Stimulated activated CD4-positive, alpha-beta T cell treated with anti-CD3 and anti-CD28 coated beads, Interleukin-4, amount 100 ng/mL, for 24 hours (primary cell): Measurements from ENCODE around the gene CLDN22.

Source experiments
- DNase-seq: peaks from one replicate; pipeline ENCODE4 v3.0.0-alpha.2; 2020

Gene CLDN22

DNA sequence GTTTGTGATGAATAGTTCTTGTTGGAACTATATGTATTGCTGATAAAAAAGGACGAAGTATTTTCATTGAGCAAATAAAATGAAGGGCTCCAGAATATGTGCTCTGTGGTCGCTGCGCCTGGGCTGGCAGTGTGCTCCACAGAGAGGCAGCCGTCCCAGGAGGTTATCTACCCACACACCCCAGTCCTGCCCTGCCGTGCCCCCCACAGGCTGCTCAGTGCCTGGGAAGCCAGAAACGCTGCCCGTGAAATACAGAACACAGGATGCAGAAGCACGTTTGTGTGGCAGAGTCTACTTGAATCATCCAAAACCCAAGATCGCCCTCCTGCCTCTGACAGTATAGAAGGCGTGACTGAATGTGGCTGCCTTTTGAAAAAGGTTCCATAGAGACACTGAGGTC, 1.4 kb downstream of the CLDN22 start:
- no peak for DNase-seq

- DNase-seq, result no peak
Measured at GRCh38 chr4:183314806-183315205, 5.3 kb downstream of the CLDN22 start.

DNA sequence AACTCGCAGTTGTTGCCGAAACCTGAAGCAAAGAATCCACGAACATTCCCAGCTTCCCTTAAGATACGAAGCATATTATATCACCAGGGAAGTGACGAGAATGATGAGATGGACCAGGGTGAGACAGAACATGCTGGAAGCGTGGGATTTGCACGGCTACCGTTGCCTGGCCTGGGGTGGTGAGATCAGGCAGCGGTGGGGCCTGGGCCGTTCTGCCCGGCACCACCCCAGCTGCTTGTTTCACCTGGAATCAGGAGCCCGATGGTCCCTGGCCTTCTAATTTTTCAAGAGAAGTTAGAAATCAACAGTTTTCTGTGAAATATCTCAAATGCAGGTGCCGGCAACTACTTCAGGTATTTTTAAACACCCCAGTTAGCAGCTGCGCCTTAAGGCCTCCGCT, 5.7 kb downstream of the CLDN22 start:
- no peak for DNase-seq

DNA sequence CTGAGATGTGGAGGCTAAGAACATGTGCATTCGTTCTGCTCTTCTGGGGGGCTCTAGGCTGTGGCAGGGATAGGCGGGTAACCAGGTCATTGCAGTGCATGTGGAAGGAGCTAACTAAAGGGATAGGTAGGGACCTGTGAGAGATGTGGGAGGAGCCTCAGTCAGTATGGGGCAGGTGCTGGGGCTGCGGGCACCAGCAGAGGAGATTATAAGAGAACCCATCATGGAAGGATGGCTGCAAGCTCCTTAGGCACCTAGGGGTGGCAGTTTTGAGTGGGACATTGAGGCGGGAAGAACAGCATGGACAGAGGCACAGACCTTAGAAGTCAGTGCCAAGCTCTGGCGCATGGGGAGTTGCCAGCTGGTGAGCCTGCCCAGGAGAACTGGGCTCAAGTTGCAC, 7.2 kb downstream of the CLDN22 start:
- no peak for DNase-seq

- DNase-seq, result no peak
Measured at GRCh38 chr4:183306811-183307210, 13.3 kb downstream of the CLDN22 start.

DNA sequence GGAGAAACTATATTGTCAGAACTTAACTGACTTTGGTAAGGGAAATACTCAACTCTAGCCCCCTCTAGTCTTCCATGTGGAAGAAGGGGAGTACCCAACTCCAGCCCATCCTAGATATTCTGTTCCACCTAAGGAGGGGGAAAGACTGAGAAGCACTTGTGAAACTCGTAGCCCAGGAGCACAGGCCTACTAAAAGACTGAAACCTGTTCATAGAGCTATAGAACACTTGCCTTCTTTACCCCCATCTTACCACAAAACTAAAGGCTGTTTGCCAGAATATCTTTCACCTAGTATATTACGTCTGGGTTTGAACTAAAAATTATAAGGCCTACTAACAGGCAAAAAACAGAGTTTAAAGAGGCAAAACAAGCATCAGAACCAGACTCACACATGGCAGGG, 15.5 kb downstream of the CLDN22 start:
- no peak for DNase-seq

GRCh38 chr4:183304067-183304466, 16.0 kb downstream of the CLDN22 start:
- no peak for DNase-seq

DNA sequence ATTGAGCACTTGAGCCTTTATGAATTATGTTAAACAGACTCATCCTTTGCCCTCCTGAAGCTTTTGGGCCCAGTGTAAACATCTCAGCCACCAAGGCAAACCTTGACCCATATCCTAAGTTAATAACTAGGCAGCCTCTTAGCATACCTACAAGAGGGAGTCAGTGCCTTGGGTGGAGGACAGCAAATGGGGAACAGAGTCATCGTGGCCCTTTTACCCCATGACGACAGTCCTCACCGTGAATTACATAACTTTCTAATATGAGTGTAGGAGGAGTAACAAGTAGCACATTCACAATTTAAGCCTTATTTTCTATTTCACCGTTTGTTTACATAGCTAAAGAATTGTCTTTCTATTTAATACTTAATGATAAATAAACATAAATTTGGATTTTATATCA, 16.8 kb downstream of the CLDN22 start:
- DNase-seq, result no peak

DNA sequence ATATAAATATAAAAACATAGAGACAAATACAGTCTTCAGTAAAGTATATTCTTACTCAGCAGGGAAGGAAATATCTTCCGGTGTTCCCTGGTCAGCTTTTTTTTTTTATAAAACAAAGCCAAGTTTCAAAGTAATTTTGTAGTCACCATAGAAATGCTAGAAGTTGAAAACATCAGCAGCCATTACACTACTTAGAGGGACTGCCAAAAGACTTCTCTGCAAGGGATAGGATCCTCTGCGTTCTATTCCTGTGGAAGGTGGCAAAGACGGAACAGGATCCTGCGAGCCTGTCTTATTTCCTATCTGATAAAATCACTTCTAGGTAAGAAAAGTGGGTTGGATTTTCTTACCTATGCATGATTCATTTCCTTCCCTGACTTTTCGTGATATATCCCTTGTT, 19.4 kb downstream of the CLDN22 start:
- DNase-seq, result no peak

DNA sequence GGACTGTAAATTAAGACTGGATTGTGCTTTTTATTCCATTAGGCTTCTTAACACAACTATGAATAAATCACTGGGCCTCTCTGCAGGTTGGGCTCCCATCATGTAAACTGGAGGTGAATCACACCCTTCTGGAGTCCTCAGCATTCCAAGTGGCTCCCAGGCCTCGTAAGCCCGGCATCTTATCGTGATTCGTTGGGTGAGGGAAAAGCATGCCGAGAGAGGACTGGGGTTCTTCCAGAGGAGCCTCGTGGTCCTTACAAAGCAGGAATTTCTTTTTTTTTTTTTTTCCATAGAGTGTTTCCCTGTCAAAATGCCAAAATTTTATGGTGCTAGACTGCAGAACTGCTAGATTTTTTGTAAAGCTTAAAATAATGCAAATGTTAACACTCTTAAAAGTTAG, 20.0 kb downstream of the CLDN22 start:
- no peak for DNase-seq

GRCh38 chr4:183299464-183299863, 20.6 kb downstream of the CLDN22 start:
- DNase-seq, result no peak

GRCh38 chr4:183297675-183298074, 22.4 kb downstream of the CLDN22 start:
- no peak for DNase-seq

DNA sequence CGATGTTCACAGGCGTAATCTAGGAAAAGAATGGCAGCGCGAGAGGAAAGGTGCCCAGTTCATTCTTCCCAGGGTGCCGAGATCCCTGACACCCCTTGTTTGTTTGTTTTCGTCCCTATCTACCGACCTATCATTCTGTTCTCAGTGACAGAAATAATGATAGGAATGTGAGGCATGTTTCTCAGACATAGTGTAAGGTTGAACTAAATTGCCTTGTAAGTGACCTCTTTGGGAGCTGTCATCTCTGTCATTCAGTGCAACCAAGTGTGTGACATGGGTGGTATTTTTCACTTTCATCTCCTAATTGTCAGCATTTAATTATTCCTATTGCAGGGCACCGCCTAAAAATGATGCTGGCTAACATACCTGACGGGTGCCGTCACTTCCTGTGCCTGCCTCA, 24.4 kb downstream of the CLDN22 start:
- DNase-seq, result no peak

- DNase-seq, result no peak
Measured at GRCh38 chr4:183291070-183291469, 29.0 kb downstream of the CLDN22 start.

- DNase-seq, result no peak
Measured at GRCh38 chr4:183289688-183290087, 30.4 kb downstream of the CLDN22 start.

DNA sequence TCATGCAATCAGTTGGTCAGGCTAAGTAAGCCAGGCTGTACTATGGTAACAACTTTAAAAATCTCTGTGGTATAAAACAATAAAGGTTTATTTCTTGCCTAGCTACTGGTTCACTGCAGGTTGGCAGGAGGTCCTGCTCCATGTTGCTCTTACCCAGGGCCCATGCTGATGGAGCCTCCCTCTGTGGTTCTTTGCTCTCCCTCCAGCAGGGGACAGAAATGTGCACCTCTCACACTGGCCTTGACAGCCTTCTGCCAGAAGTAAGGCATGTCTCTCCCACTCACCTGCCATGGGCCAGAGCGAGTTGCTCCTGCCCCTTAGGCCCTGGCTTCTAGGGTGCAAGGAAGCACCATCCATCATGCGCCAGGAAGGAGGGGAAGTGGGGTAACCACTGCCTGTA, 31.1 kb downstream of the CLDN22 start:
- DNase-seq, result no peak

DNA sequence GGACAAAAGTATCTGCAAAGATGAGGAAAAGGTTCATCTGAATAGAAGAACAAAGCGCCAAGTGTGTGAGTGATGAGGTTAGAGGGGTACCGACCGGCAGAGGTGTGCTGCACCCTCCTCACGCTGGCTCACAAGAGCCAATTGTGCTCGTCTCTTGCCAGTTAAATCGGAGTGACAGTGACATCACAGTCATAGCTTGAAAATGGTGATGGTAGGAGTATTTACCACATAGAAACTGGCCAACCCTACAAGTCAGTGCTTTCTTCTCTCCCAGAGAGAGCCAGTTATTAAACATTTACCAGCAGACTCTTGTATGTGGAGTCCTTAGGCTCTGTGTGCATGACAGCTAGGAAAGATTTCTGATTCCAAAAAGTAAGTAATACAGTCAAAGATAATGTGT, 32.4 kb downstream of the CLDN22 start:
- DNase-seq, result no peak

- no peak for DNase-seq
Measured at GRCh38 chr4:183287309-183287659, 32.8 kb downstream of the CLDN22 start.

- no peak for DNase-seq
Measured at GRCh38 chr4:183286590-183287308, 33.3 kb downstream of the CLDN22 start.

DNA sequence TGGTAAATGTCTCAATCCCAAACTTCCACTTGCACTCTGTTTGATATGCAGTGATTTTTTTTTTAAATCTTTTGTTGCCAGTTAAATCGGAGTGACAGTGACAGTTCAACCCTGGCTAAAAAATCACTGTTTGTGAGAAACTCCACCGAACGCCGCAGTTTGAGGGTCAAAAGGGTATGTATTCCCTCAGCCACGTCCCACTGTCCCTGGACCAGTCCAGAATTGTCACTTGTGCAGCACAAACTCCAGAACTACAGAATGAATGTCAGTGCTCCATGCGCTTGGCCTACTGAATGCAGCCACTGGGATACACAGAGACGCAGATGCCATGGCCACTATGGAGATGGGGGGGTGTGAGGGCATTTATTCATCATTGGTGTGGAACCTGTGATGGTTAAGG, 34.2 kb downstream of the CLDN22 start:
- no peak for DNase-seq

- no peak for DNase-seq
Measured at GRCh38 chr4:183284965-183285364, 35.1 kb downstream of the CLDN22 start.

DNA sequence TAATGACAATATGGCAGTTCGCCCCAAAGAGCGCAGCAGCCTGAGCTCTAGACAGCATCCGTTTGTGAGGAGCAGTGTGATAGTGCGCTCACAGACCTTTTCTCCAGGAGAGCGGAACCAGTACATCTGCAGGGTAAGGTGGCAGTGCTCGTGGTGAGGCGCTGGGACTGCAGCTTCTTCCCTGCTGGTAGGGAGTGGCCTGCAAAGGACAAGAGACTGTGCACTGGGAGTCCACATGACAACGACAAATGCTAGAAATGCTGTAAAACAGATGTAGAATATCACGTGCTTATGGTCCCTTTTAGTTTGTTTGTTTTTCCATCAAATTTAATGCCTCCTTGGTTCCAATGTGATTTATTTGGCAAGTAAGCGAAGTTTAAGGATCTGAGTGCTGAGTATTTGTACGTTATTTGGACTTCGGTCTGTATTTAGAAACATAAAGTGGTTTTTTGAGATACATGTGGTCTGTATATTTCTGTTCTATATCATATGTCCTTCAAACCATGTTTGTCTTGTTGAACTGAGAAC, 35.8 kb downstream of the CLDN22 start:
- DNase-seq, result no peak

DNA sequence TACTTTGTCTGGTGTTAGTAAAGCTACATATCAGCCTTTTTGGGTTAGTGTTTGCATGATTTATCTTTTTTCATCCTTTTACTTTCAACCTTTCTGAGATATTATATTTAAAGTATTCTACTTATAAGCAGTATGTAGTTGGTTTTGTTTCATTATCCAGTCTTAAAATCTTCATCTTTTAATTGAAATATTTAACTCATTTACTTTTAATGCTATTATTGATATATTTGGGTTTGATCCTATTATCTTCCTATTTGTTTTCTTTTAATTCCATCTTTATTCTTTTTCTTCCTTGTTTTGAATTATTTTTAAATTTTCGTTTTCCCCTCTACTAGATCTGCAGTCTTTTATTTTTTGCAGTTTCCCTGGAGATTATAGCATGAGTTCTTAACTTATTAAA, 44.0 kb downstream of the CLDN22 start:
- no peak for DNase-seq

- no peak for DNase-seq
Measured at GRCh38 chr4:183272384-183272783, 47.7 kb downstream of the CLDN22 start.

DNA sequence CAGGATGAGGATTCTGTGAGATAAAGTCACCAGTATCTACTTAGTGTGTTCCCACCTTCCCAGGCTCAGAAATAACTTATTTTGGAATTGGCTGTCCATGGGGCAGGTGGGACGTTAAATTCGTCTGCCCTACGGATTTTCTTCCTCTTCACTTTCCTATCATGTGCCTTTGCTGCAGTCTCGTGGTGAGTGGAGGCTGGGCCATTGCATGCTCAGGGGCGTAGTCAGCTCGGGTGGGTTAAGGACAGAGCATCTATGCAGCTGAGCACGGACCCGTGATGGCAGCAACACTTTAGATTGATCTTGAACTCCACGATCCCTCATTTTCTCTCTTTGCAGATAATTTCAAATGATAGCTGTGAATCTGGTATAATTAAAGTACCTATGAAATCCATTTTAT, 51.5 kb downstream of the CLDN22 start:
- no peak for DNase-seq
